ENCODE data around the gene ZNF189.

DNA sequence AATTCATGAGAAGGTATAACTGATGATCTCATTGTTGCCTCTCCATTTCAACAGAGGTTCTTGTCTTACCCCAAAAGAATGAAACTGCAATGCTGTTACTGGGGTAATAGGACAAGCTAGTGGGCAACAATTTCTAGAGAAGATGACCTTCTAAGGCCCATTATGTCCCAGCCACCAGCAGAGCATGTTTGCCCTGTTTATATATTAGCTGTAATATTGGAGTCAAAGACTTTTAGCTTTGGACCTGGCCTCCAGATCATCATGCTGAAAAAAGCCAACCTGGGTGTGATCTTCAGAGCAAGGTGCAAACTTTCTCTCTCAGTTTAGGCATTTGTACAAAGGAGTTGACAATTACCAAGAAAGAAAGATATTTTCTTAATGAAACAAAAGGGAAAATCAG lies 33.5 kb downstream of the ZNF189 start:
- TF ChIP-seq EZH2phosphoT487 (IDR thresholded peaks at IDR 0.05; ENCODE audit: borderline replicate concordance) = no peak
- TF ChIP-seq, protein P1, sequence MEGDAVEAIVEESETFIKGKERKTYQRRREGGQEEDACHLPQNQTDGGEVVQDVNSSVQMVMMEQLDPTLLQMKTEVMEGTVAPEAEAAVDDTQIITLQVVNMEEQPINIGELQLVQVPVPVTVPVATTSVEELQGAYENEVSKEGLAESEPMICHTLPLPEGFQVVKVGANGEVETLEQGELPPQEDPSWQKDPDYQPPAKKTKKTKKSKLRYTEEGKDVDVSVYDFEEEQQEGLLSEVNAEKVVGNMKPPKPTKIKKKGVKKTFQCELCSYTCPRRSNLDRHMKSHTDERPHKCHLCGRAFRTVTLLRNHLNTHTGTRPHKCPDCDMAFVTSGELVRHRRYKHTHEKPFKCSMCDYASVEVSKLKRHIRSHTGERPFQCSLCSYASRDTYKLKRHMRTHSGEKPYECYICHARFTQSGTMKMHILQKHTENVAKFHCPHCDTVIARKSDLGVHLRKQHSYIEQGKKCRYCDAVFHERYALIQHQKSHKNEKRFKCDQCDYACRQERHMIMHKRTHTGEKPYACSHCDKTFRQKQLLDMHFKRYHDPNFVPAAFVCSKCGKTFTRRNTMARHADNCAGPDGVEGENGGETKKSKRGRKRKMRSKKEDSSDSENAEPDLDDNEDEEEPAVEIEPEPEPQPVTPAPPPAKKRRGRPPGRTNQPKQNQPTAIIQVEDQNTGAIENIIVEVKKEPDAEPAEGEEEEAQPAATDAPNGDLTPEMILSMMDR (conservative IDR thresholded peaks at IDR 0.05; ENCODE audit: low read length) = no peak

Measured in Loucy (cell line).